GM12878 (cell line): ENCODE results near the gene BEST2. TPM values are rescaled to one million over a fixed set of nuclear protein-coding genes. Genes with fewer than 3 reads are reported as not detected.

Experiments
- BCLAF1 ChIP-seq: fragments of 450-650 bp; IDR thresholded peaks from 2 replicates; pipeline ENCODE4 v1.6.1; 2017; ENCODE audit warnings: antibody characterized with exemption, mild to moderate bottlenecking, moderate library complexity
- EED ChIP-seq: sonication (generic); IDR thresholded peaks from 2 replicates; pipeline ENCODE4 v1.6.1; 2016; ENCODE audit warnings: antibody characterized with exemption, low read depth
- POLR2AphosphoS5 ChIP-seq: IDR thresholded peaks from 2 replicates; pipeline ENCODE4 v1.6.1; 2011; ENCODE audit warnings: mild to moderate bottlenecking, low read length, inconsistent platforms
- polyA plus RNA-seq, 11 experiments: library from polyadenylated mRNA; depleted of rRNA in 4 of 11; unstranded in 6 of 11; stranded (reverse) in 5 of 11; fragments of >200 nt; fragmentation: Nextera tagmentation in 4 of 11; fragmentation: Illumina TruSeq in 1 of 11; extraction: Ambion mirVana in 4 of 11; extraction: Trizol in 1 of 11; gene quantifications; 1 replicate in 1 of 11; 2 replicates in 10 of 11; pipeline versions ENCODE4 v1.2.1 to v1.2.3, GENCODE V29; 2011 to 2016; ENCODE audit warnings: inconsistent platforms in 2 of 11, missing spikeins in 2 of 11, low read depth in 1 of 11
- total RNA-seq, 4 experiments: library from RNA; depleted of rRNA in 3 of 4; stranded (reverse); fragments of >200 nt in 3 of 4; fragmentation: Illumina TruSeq in 1 of 4; extraction: Trizol in 1 of 4; gene quantifications; 2 replicates each; pipeline versions ENCODE4 v1.2.1 to v1.2.3, GENCODE V29; 2013 to 2021
- TF ChIP-seq, protein P1 (sequence below): fragments of 450-650 bp; IDR thresholded peaks from 2 replicates; pipeline ENCODE4 v1.6.1; 2017; ENCODE audit warnings: mild to moderate bottlenecking, moderate library complexity

The BEST2 gene
- total and polyA plus RNA-seq, 10 of the 15 experiments (the other 5 are each of a cell fraction or from before 2014, with no cell fraction given): not detected

DNA sequence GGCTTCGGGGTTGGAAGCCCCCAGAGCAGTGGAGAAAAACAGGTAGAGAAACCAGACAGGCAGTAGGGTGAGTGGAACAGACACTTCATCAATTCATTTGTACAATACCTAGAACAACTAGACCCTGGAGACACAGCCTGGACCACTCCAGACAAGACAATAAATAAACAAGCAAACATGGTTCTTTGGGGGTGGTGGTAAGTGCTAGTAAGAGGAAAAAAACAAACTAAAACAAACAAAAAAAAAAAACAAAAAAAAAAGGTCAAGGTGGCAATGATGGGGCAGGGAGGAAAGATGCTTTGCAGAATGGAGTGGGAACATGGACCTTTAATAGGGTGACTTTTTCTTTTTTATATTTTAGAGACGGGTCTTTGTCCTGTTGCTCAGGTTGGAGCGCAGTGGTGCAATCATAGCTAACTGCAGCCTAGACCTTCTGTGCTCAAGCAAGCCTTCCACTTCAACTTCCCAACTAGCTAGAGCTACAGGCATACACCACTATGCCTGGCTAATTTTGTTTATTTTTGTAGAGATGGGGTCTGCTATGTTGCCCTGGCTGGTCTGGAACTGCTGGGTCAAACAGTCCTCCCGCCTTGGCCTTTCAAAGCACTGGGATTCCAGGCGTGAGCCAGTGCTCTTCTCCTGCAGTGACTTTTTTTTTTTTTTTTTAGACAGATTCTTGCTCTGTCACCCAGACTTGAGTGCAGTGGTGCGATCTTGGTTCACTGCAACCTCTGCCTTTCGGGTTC is 42.8 kb downstream of the BEST2 start (continued):
- TF ChIP-seq, protein P1, sequence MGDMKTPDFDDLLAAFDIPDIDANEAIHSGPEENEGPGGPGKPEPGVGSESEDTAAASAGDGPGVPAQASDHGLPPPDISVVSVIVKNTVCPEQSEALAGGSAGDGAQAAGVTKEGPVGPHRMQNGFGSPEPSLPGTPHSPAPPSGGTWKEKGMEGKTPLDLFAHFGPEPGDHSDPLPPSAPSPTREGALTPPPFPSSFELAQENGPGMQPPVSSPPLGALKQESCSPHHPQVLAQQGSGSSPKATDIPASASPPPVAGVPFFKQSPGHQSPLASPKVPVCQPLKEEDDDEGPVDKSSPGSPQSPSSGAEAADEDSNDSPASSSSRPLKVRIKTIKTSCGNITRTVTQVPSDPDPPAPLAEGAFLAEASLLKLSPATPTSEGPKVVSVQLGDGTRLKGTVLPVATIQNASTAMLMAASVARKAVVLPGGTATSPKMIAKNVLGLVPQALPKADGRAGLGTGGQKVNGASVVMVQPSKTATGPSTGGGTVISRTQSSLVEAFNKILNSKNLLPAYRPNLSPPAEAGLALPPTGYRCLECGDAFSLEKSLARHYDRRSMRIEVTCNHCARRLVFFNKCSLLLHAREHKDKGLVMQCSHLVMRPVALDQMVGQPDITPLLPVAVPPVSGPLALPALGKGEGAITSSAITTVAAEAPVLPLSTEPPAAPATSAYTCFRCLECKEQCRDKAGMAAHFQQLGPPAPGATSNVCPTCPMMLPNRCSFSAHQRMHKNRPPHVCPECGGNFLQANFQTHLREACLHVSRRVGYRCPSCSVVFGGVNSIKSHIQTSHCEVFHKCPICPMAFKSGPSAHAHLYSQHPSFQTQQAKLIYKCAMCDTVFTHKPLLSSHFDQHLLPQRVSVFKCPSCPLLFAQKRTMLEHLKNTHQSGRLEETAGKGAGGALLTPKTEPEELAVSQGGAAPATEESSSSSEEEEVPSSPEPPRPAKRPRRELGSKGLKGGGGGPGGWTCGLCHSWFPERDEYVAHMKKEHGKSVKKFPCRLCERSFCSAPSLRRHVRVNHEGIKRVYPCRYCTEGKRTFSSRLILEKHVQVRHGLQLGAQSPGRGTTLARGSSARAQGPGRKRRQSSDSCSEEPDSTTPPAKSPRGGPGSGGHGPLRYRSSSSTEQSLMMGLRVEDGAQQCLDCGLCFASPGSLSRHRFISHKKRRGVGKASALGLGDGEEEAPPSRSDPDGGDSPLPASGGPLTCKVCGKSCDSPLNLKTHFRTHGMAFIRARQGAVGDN: no peak
- no peak for TF ChIP-seq EED
- TF ChIP-seq BCLAF1: no peak
- no peak for TF ChIP-seq POLR2AphosphoS5
